K562 (cell line): ENCODE results near the gene DPH7. TPM values are rescaled to one million over a fixed set of nuclear protein-coding genes. Genes with fewer than 3 reads are reported as not detected.

Experiments
- ATAC-seq: fragments of 200-7000 bp; cut with Tn5 transposase; 3 replicates; pipeline ENCODE4 v1.9.1; 2020; ENCODE audit warnings: moderate library complexity
- BruUV-seq: library from RNA; stranded (reverse); fragments of 400-500 nt; replicated peaks from 2 replicates; lab custom pipeline; 2021; lab: Mats Ljungman, UMichigan
- CTCF ChIA-PET: fragments of 300-600 bp; formaldehyde crosslinking; extraction: SDS; loops from one replicate; lab custom pipeline; 2021; ENCODE audit warnings: low intra/inter-chr PET ratio; lab: Yijun Ruan, JAX
- POLR2A ChIA-PET: fragments of 300-600, 350-650 bp; sonication (Branson Sonifier 250); formaldehyde crosslinking; extraction: SDS; loops from one replicate; lab custom pipeline; 2021; ENCODE audit warnings: antibody characterized with exemption, inconsistent platforms; lab: Yijun Ruan, JAX
- DNase-seq, 4 experiments: peaks; one replicate each; pipeline versions ENCODE4 v3.0.0 to v3.0.0-alpha.2; 2011 to 2018; ENCODE audit warnings: low spot score in 3 of 4, mixed read lengths in 3 of 4; ENCODE audit errors: extremely low read depth in 1 of 4
- FAIRE-seq: peaks from 2 replicates; lab custom pipeline; 2011; peaks lifted over from hg19 to GRCh38; lab: Jason Lieb, UNC
- H2AFZ ChIP-seq: 2 replicates; pipeline ENCODE4 v1.6.0; 2011; ENCODE audit warnings: low read depth, low read length, control low read depth, inconsistent platforms
- H3K27ac ChIP-seq: fragments of 200-600 bp; 3 replicates; pipeline ENCODE4 v1.8.0; 2011; ENCODE audit warnings: low read depth, mild to moderate bottlenecking, control low read depth, inconsistent platforms, low read length, moderate library complexity, mixed read lengths; ENCODE audit errors: extremely low read depth
- H3K27me3 ChIP-seq, 2 experiments: fragments of 300-600 bp in 1 of 2; 2 replicates in 1 of 2; 3 replicates in 1 of 2; pipeline versions ENCODE4 v1.6.0 to v1.8.0; 2011; ENCODE audit warnings: inconsistent platforms in 2 of 2, low read length in 2 of 2, mild to moderate bottlenecking in 1 of 2, mixed read lengths in 1 of 2, moderate library complexity in 1 of 2; ENCODE audit not compliant: control insufficient read depth in 2 of 2, insufficient read depth in 2 of 2
- H3K36me3 ChIP-seq: fragments of 300-600 bp; 3 replicates; pipeline ENCODE4 v1.8.0; 2011; ENCODE audit warnings: mild to moderate bottlenecking, low read length, inconsistent platforms; ENCODE audit not compliant: control insufficient read depth, insufficient read depth
- H3K4me1 ChIP-seq, 2 experiments: fragments of 200-600 bp in 1 of 2; replicated peaks in 1 of 2; 2 replicates in 1 of 2; 3 replicates in 1 of 2; pipeline versions ENCODE4 v1.5.1 to v1.8.0; 2011; ENCODE audit warnings: inconsistent platforms in 2 of 2, low read length in 2 of 2, mild to moderate bottlenecking in 1 of 2, mixed read lengths in 1 of 2, moderate library complexity in 1 of 2; ENCODE audit not compliant: control insufficient read depth in 2 of 2, insufficient read depth in 2 of 2
- H3K4me2 ChIP-seq: 2 replicates; pipeline ENCODE4 v1.6.1; 2011; ENCODE audit warnings: low read length, control low read depth, inconsistent platforms, mixed read lengths; ENCODE audit not compliant: insufficient read depth
- H3K4me3 ChIP-seq: fragments of 200-600 bp; sonication (generic), shearing (Covaris generic); 2 replicates; pipeline ENCODE4 v1.5.1; 2016; ENCODE audit warnings: control low read depth, inconsistent platforms
- H3K79me2 ChIP-seq: fragments of 200-600 bp; 3 replicates; pipeline ENCODE4 v1.8.0; 2011; ENCODE audit warnings: low read length, inconsistent platforms; ENCODE audit not compliant: control insufficient read depth, insufficient read depth
- H3K9ac ChIP-seq, 2 experiments: 2 replicates each; pipeline versions ENCODE4 v1.6.0 to v1.6.1; 2011; ENCODE audit warnings: low read depth in 2 of 2, low read length in 2 of 2, control low read depth in 1 of 2, inconsistent platforms in 1 of 2, mild to moderate bottlenecking in 1 of 2, mixed read lengths in 1 of 2; ENCODE audit not compliant: insufficient read depth in 1 of 2
- H3K9me1 ChIP-seq: one replicate; pipeline ENCODE4 v1.6.0; 2011; ENCODE audit warnings: inconsistent platforms, mild to moderate bottlenecking, low read length, moderate library complexity; ENCODE audit not compliant: control insufficient read depth, insufficient read depth
- H3K9me3 ChIP-seq: replicated peaks from 2 replicates; pipeline ENCODE4 v1.5.1; 2011; ENCODE audit warnings: low read depth, low read length, inconsistent platforms; ENCODE audit not compliant: control insufficient read depth, insufficient read depth
- H4K20me1 ChIP-seq: replicated peaks from 2 replicates; pipeline ENCODE4 v1.6.1; 2011; ENCODE audit warnings: low read length, inconsistent platforms, mixed read lengths; ENCODE audit not compliant: control insufficient read depth, insufficient read depth
- CBX1 ChIP-seq: sonication (generic); IDR thresholded peaks from 2 replicates; pipeline ENCODE4 v1.6.1; 2016; ENCODE audit warnings: antibody characterized with exemption, low read depth, mild to moderate bottlenecking
- CREB5 ChIP-seq: fragments of 250-450 bp; sonication (Bioruptor Pico); IDR thresholded peaks from 2 replicates; pipeline ENCODE4 v1.5.0; 2020; ENCODE audit warnings: mild to moderate bottlenecking
- CTCFL ChIP-seq: IDR thresholded peaks from 2 replicates; pipeline ENCODE4 v1.6.1; 2011; ENCODE audit warnings: borderline replicate concordance, low read depth, mild to moderate bottlenecking, moderate library complexity, low read length; ENCODE audit not compliant: insufficient read depth, poor library complexity, severe bottlenecking
- GABPA ChIP-seq: fragments of 200-800 bp; sonication (Bioruptor generic); conservative IDR thresholded peaks from 2 replicates; pipeline ENCODE4 v1.6.1; 2016; ENCODE audit warnings: low read depth, missing genetic modification characterization, missing compliant biosample characterization
- GTF2A2 ChIP-seq: IDR thresholded peaks from 2 replicates; pipeline ENCODE4 v1.6.1; 2016; ENCODE audit warnings: mild to moderate bottlenecking, missing genetic modification characterization, missing compliant biosample characterization
- HINFP ChIP-seq: fragments of 450-650 bp; conservative IDR thresholded peaks from 2 replicates; pipeline ENCODE4 v1.6.1; 2016; ENCODE audit warnings: missing genetic modification characterization, low read depth, mild to moderate bottlenecking, control low read depth, missing compliant biosample characterization
- MXI1 ChIP-seq: IDR thresholded peaks from 2 replicates; pipeline ENCODE4 v1.6.1; 2011; ENCODE audit warnings: low read depth, mild to moderate bottlenecking, improper control_type of control experiment, low read length
- NFATC3 ChIP-seq: fragments of 450-650 bp; IDR thresholded peaks from 2 replicates; pipeline ENCODE4 v1.6.1; 2017; ENCODE audit warnings: mild to moderate bottlenecking
- NR2F6 ChIP-seq: fragments of 450-650 bp; formaldehyde crosslinking; IDR thresholded peaks from 2 replicates; pipeline ENCODE4 v1.4.0; 2020; ENCODE audit warnings: mild to moderate bottlenecking
- POLR2G ChIP-seq: fragments of 200-400 bp; formaldehyde crosslinking; IDR thresholded peaks from 2 replicates; pipeline ENCODE4 v1.6.1; 2017; ENCODE audit warnings: low read depth, mild to moderate bottlenecking, antibody characterized with exemption, low read length, moderate library complexity
- PRMT5 ChIP-seq: sonication (generic); formaldehyde crosslinking; IDR thresholded peaks from 2 replicates; pipeline ENCODE4 v1.5.0; 2020; ENCODE audit warnings: missing genetic modification reagents
- PTBP1 ChIP-seq: fragments of 200-400 bp; formaldehyde crosslinking; IDR thresholded peaks from 2 replicates; pipeline ENCODE4 v1.6.1; 2017; ENCODE audit warnings: low read depth, low read length
- RBM17 ChIP-seq: fragments of 200-400 bp; formaldehyde crosslinking; IDR thresholded peaks from 2 replicates; pipeline ENCODE4 v1.6.1; 2017; ENCODE audit warnings: low read depth, mild to moderate bottlenecking, low read length, borderline replicate concordance
- SETDB1 ChIP-seq: IDR thresholded peaks from one replicate; pipeline ENCODE4 v1.6.1; 2012; ENCODE audit warnings: low read length, control low read depth, inconsistent platforms
- TBP ChIP-seq: optimal IDR thresholded peaks from 2 replicates; pipeline ENCODE3; 2011; ENCODE audit warnings: low read depth, low read length, improper control_type of control experiment
- ZNF165 ChIP-seq: fragments of 250-450 bp; sonication (Bioruptor Pico); IDR thresholded peaks from 2 replicates; pipeline ENCODE4 v1.4.0; 2020; ENCODE audit warnings: borderline replicate concordance
- ZNF232 ChIP-seq: sonication (generic); formaldehyde crosslinking; IDR thresholded peaks from 2 replicates; pipeline ENCODE4 v1.8.0; 2022; ENCODE audit warnings: mild to moderate bottlenecking, missing genetic modification reagents
- ZNF764 ChIP-seq: fragments of 250-450 bp; sonication (Bioruptor Pico); IDR thresholded peaks from 2 replicates; pipeline ENCODE4 v1.4.0; 2020; ENCODE audit warnings: low read depth, mild to moderate bottlenecking, moderate library complexity
- WGBS: fragments of 100-300 bp; shearing (Covaris generic); methylation state at CpG from one replicate; pipeline ENCODE4 v1.1.6; 2016; ENCODE audit warnings: low coverage, mixed read lengths; ENCODE audit not compliant: insufficient coverage; ENCODE audit errors: missing lambda C conversion rate; 5-methylcytosine and 5-hydroxymethylcytosine counted together
- in situ Hi-C: fragments of 300-500 bp; cut with MboI; formaldehyde crosslinking; loops from 4 replicates; pipeline ENCODE4 v1.15.0; 2018; ENCODE audit warnings: inconsistent platforms, mixed read lengths
- intact Hi-C: fragments of 100-400 bp; cut with micrococcal nuclease; formaldehyde crosslinking; loops from 2 replicates; pipeline ENCODE4 v1.14.2; 2022
- polyA plus RNA-seq, 8 experiments: library from polyadenylated mRNA; depleted of rRNA in 4 of 8; stranded (reverse) in 5 of 8; unstranded in 3 of 8; fragments of >200 nt; fragmentation: Nextera tagmentation in 2 of 8; fragmentation: Illumina TruSeq in 1 of 8; extraction: Ambion mirVana in 2 of 8; extraction: Trizol in 1 of 8; gene quantifications; 2 replicates each; pipeline versions ENCODE4 v1.2.1 to v1.2.3, GENCODE V29; 2011 to 2014; ENCODE audit warnings: inconsistent platforms in 1 of 8, missing spikeins in 1 of 8
- total RNA-seq, 7 experiments: library from RNA; depleted of rRNA in 6 of 7; stranded (reverse); fragments of >200 nt in 6 of 7; fragmentation: Illumina TruSeq in 2 of 7; extraction: Trizol in 2 of 7; gene quantifications; 2 replicates each; pipeline versions ENCODE4 v1.2.1 to v1.2.3, GENCODE V29; 2011 to 2021; ENCODE audit warnings: low replicate concordance in 1 of 7
- TF ChIP-seq, protein P1 (sequence below): fragments of 450-650 bp; formaldehyde crosslinking; IDR thresholded peaks from 2 replicates; pipeline ENCODE4 v1.4.0; 2020; ENCODE audit warnings: mild to moderate bottlenecking

Gene DPH7
- total and polyA plus RNA-seq, 9 of the 15 experiments (the other 6 are each of a cell fraction or from before 2014, with no cell fraction given), result 13.9 to 68.6 (median 41.3) TPM

GRCh38 chr9:137524981-137525317 is 53.8 kb downstream of the DPH7 start:
- Histone ChIP-seq H2AFZ (0 out of 2 replicates have a peak overlapping the region, but pooled peaks have one; percentile 63), H3K27ac (no peak overlapping the region), H3K9me1 (no peaks in the 10 kb centered on the region), H3K4me1 (peaks cover 0 to 20% of the 10 kb centered on the region in 2 experiments; a peak in 2 of 5 replicates), H4K20me1 (no peaks in the 10 kb centered on the region), H3K27me3 (no peaks in the 10 kb centered on the region), H3K9ac (peak overlapping the region in 1 of 2 experiments; percentile 14; a peak in 1 of 4 replicates), H3K4me3 (no peak overlapping the region), H3K9me3 (no peaks in the 10 kb centered on the region), H3K79me2 (no peaks in the 10 kb centered on the region), H3K36me3 (no peaks in the 10 kb centered on the region), H3K4me2 (no peak overlapping the region)
- ChIA-PET CTCF (no interaction called here), POLR2A (interaction anchor here (0.6 kb wide), 1 partner anchor 124 kb away, joined by 4 read pairs; no protein-coding TSS in a partner anchor)
- no peak for ATAC-seq
- intact Hi-C loops (no loop called here), in situ Hi-C loops (loop anchor here (5.0 kb wide), 1 partner anchor 233 kb away; no protein-coding TSS in a partner anchor)
- WGBS, result 52% methylated on average over 5 of the region's 5 CpGs
- no peak for DNase-seq
- TF ChIP-seq MXI1 (no peak), PRMT5 (CRISPR knock-in tag) (no peak), SETDB1 (no peak), NR2F6 (CRISPR knock-in tag) (no peak), NFATC3 (no peak), ZNF764 (CRISPR knock-in tag) (no peak), RBM17 (no peak), HINFP (no peak), ZNF232 (CRISPR knock-in tag) (no peak), ZNF165 (no peak), PTBP1 (no peak), GABPA (tag) (no peak), CBX1 (no peak), POLR2G (no peak), TBP (no peak), CTCFL (no peak), CREB5 (CRISPR knock-in tag) (no peak), GTF2A2 (no peak)
- TF ChIP-seq, protein P1, sequence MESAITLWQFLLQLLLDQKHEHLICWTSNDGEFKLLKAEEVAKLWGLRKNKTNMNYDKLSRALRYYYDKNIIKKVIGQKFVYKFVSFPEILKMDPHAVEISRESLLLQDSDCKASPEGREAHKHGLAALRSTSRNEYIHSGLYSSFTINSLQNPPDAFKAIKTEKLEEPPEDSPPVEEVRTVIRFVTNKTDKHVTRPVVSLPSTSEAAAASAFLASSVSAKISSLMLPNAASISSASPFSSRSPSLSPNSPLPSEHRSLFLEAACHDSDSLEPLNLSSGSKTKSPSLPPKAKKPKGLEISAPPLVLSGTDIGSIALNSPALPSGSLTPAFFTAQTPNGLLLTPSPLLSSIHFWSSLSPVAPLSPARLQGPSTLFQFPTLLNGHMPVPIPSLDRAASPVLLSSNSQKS, result no peak
- no TSS peak for BruUV-seq
- no peak for FAIRE-seq
